GM18505 (cell line): ENCODE results near the gene SIGLEC6.

Experiments
- ATAC-seq: cut with Tn5 transposase; IDR thresholded peaks from one replicate; pipeline ENCODE4 v1.9.1; 2021; ENCODE audit not compliant: unreplicated experiment
- POLR2A ChIP-seq: IDR thresholded peaks from 4 replicates; pipeline ENCODE4 v1.6.1; 2011; ENCODE audit warnings: borderline replicate concordance; ENCODE audit not compliant: insufficient read depth, insufficient read length; ENCODE audit errors: extremely low read depth

SIGLEC6 gene

DNA sequence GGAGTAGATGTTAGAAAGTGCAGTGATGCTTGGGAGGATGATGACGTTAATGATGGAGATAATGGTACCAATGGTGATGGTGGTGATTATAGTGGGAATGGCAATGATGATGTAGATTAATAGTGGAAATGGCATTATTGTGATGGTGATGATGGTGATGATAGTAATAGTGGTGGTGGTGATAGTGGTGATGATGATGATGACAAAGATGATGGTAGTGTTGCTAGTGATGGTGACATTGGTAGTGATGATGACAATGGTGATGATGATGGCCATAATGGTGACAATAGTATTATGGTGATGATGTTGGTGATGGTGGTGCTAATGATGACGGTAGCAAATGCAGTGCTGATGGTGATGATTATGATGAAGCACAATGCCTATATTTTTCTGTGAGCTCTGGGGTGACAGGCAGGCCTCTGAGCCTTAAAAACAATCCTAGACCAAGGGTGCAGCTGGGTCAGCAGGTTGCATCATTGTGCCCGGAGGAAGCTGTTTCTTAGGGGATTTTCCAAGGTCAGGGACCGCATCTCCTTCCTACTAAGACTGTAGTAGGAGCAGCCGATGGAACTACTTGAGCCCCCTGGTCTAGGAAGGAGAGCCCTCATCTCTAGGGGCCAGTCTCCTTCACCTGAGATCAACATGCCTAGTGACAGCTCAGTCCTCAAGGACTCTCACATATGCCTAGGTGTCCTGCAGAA, 45.4 kb downstream of the SIGLEC6 start:
- no peak for TF ChIP-seq POLR2A
- ATAC-seq: no peak

DNA sequence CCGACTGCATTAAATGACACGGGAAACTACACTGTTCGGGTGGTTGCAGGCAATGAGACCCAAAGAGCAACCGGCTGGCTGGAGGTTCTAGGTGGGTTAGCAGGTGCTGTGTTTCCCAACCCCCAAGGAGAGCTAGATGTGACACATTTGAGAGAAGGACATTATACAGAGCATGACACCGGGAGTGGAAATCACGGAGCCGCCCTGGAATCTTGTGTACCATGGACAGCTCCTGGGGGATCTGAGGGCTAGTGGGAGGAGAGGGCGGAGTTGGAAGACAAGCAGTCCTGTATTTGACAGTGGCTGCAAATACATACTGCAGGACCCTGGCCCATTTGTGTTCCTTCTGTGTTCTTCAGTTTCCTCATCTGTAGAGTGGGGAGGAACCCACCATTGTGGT, 50.9 kb downstream of the SIGLEC6 start:
- TF ChIP-seq POLR2A: no peak
- no peak for ATAC-seq

DNA sequence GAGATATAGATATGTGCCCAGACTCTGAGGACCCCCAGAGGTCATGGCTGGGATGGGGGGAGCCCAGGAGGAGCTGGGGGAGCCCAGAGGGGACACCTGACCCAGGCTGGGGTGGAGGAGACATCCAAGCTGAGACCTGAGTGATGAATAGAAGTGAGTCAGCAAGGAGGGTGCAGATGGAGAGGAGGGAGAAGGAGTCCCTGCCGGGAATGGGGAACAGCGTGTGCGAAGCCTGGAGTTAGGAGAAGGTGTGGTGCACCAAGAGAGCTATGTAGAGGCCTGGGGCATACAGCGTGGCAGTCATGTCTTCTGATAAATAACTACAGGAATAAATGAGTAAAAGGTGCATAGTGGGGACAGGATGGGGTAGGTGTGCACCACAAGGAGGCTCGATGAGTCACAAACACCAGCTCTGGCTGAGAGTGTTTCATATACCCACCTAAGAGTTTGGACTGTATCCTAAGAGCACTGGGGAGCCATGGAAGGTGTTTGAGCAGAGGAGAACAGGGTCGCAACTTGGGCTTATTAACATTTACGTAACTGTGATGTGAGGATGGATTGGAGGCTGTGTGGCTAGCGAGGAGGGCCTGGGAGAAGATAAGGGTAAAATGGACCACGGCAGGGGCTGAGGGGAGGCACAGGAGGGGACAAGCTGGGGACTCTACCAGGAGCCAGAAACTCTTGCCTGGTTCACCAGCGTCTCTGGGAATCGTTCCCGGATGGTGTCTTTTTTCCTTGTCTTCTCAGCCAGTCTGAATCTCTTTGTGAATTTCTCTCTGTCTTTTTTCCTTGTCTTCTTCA, 51.7 kb downstream of the SIGLEC6 start:
- no peak for ATAC-seq
- TF ChIP-seq POLR2A: no peak

DNA sequence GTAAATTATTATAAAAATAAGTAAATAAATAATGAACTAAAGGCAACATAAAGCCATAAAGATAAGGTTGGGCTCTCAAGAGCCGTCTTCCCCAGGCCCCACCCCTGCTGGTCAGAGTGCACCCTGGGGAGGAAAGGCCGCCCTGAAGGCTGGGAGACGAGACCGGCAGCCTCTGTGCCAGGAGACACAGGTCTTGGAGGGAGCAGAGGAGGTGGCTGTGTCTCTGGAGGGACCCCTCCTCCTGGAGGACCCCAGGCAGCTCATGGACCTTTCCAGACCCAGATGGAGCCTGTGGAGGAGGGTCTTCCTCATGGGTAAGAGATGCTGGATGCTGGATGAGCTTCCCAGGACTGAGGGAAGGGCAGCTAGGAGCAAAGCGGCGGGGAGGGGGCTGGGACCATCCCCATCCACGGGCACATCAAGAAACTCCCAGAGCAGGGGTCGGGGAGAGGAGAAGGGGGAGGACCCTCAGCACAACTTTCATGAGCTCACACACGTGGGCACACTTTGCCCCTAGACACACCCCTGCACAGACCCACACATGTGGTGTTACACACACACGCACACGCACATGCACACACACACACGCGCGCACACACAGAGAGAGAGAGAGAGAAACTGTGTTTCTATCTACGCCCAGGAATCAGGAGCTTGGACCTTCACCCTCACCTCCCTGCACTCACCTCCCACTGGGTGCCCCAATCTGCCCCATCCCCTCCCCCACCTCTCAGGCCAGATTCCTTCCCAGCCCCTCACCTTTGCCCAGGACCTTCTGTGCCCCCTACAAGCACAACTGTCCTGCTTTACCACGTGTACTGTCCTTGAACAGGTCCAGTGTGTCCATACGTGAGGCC, 52.9 kb downstream of the SIGLEC6 start, which contains the start of gene CEACAM18:
Gene CEACAM18 (plus strand): TSS at position 159 of the 854 bp plus-strand sequence.
- no peak for ATAC-seq
- TF ChIP-seq POLR2A: no peak

DNA sequence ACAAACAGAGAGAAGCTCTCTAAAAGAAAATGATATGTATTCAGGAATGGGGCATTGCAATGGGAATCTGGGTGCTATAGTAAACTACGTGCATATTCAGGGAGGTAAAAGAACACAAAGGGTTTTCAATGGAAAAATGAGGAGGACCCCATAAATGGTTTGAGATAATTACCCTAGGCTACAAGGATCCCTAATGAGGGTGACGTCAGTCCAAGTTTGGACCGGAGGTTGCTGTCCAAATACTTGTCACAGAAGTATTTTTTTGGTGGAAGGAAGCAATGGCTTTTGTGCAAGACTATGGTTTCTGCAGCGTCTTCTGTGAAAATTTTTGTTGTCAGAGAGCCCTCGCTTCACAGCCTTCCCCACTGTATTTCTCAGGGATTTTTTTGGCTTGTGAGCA, 54.1 kb downstream of the SIGLEC6 start:
- no peak for ATAC-seq
- no peak for TF ChIP-seq POLR2A

DNA sequence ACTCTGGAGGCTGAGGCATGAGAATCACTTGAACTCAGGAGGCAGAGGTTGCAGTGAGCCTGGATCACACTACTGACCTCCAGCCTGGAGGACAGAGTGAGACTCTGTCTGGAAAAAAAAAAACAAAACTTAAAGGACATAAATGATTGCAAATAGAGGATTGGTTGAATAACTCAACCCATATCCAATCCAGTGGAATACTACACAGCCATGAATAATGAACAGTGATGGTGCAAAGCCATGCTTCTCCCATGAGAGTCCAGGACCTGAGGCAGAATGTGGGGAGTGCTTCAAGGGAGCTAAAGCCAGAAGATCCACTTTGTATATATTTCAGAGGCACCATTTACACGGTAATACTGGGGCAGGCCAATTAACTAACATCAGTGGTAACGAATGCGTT, 55.3 kb downstream of the SIGLEC6 start:
- no peak for TF ChIP-seq POLR2A
- no peak for ATAC-seq

DNA sequence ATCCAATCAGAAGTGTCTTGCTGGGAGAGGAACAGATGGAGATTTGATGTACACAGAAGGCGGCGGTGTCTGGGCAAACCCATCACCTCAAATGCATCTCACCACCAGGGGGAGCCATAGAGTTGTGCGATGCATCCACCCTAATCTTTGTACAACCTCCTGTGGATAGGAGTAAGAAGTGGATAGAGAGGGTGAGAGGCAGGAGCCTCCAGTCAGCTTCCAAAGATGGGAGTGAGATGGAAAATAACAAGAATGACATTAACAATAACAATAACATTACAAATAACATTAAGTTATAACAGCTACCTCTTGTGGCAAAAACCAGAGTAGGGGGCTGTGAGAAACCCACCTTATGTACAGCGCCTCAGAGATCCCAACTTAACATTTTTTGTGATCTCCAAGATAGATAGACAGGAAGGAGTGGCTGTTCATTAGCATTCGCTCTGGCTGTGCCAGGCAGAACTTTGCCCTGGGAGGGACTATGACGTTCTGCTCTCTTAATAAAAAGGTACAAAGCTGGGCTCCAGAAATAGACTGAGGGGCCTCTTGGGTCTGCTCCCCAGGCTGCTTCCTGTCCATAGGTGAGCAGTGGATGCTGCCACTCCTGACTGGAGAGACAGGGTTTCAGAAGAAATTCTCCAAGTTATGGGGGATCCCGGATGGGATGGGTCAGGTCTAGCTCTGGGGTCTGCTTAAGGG, 58.3 kb downstream of the SIGLEC6 start:
- TF ChIP-seq POLR2A: no peak
- ATAC-seq: no peak

DNA sequence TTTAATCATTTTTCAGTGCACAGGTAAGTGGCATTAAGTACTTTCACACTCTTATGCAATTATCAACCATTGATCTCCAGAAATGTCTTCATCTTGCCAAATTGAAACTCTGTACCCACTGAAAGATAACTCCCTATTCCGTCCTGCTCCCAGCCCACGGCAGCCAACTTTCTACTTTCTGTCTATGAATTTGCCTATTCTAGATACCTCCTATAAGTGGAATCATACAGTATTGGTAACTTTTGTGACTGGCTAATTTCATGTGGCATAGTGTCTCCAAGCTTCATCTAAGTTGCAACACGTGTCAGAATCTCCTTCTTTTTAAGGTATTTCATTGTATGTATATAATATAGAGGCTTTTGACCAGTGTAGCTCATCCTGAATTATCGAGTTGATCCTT, 58.9 kb downstream of the SIGLEC6 start:
- no peak for TF ChIP-seq POLR2A

DNA sequence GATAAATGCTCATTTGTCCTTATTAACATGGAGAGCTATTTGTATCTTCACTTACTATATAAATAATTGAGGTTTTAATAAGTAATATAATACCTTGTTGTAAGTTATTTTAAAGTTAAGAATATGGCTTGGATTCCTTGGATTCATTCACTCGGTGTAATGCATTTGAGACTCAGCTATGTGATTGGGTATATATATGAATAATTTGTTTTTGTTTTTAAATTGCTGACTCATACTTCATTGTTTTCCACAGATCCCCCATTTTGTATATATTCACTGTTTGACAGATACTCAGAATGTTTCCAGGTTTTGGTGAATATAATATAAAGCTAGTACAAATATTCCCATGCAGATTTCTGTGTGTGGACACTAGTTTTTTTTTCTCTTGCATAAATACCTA, 59.9 kb downstream of the SIGLEC6 start:
- ATAC-seq: no peak
- no peak for TF ChIP-seq POLR2A

More for the DNA sequence above, 58.9 kb downstream of the SIGLEC6 start:
- ATAC-seq: no peak

DNA sequence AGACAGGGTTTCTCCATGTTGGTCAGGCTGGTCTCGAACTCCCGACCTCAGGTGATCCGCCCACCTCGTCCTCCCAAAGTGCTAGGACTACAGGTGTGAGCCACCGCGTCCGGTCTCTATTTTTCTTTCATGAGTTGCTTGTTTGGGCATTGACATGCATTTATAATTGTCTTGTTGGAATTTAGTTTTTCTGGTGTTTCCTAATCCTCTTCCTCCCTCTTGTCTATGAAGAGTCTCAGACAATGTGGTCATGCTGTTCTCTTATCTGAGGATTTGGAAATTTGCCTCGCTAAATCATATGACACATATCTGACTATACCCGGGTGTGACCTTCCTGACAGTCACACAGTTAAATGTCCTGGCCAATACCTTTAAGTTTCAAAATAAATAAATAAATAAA, 60.5 kb downstream of the SIGLEC6 start:
- no peak for TF ChIP-seq POLR2A
- ATAC-seq: no peak

DNA sequence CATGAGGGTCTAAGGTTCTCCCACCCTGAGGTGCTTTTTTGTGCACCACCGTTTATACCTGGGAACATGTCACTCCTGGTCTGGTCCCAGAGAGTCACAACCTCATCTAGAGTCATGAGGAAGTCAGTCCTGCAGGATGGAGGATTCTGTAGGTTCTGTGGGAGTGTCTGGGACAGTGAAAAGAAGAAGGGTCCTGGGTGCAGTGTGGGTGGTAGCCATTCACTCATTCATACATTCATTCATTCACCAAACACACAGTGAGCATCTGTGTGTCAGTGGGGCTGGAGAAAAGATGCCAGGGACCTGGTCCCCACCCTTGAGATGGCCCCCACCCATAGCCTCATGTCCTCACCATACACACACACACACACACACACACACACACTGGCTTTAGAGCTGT, 61.8 kb downstream of the SIGLEC6 start:
- no peak for ATAC-seq
- no peak for TF ChIP-seq POLR2A

DNA sequence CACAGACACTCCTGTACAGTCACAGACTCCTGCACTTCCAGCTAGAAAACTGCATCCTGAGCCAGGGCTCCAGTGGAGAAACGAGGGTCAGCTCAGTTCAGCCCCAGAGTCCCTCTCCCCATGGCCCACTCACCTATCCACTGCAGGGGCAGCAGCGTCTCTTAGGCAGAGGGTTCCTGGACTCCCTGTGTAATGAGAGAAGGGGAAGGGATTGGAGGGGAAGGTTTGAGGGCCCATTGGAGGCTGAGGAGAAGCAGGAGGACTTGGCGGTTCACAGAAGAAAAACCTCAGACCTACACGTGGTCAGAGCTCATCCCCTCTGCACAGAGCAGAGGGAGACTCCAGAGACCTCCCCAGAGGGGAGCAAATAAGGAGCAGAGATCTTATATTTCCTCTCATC, 62.3 kb downstream of the SIGLEC6 start:
- TF ChIP-seq POLR2A: no peak
- ATAC-seq: no peak

DNA sequence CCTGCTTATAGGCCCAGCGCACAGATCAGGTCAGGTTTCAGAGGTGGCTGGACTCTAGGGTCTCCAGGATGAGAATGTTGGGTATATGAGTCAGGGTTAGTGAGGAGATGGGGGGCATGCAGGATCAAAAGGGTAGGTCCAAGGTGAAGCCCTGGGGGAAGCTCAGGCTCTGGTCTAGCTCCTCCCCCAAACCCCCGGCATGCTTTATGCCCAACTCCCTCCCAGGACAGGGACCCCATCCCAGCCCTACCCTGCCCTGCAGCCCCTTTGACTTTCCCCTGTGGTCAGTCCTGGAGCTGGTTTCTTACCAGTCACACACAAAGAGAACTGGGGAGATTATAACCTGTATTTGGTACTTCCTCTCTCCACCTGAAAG, 62.9 kb downstream of the SIGLEC6 start:
- no peak for TF ChIP-seq POLR2A
- ATAC-seq: no peak
